Stimulated activated CD4-positive, alpha-beta T cell treated with anti-CD3 and anti-CD28 coated beads, Interleukin-4, amount 100 ng/mL, for 4 hours (primary cell): ENCODE data around the gene GCC1.

ENCODE experiments used
- DNase-seq, 2 experiments: peaks; one replicate each; pipeline ENCODE4 v3.0.0-alpha.2; 2020

Gene GCC1, protein sequence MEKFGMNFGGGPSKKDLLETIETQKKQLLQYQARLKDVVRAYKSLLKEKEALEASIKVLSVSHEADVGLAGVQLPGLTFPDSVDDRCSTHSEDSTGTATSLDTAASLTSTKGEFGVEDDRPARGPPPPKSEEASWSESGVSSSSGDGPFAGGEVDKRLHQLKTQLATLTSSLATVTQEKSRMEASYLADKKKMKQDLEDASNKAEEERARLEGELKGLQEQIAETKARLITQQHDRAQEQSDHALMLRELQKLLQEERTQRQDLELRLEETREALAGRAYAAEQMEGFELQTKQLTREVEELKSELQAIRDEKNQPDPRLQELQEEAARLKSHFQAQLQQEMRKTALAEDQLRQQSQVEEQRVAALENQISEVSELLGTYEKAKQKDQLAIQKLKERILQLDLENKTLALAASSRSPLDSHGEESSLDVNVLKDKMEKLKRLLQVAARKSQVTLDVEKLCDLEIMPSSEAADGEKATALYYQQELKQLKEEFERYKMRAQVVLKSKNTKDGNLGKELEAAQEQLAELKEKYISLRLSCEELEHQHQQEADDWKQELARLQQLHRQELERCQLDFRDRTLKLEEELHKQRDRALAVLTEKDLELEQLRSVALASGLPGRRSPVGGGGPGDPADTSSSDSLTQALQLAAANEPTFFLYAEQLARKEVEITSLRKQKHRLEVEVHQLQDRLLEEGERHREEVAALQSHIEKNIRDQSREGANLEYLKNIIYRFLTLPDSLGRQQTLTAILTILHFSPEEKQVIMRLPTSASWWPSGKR

DNA sequence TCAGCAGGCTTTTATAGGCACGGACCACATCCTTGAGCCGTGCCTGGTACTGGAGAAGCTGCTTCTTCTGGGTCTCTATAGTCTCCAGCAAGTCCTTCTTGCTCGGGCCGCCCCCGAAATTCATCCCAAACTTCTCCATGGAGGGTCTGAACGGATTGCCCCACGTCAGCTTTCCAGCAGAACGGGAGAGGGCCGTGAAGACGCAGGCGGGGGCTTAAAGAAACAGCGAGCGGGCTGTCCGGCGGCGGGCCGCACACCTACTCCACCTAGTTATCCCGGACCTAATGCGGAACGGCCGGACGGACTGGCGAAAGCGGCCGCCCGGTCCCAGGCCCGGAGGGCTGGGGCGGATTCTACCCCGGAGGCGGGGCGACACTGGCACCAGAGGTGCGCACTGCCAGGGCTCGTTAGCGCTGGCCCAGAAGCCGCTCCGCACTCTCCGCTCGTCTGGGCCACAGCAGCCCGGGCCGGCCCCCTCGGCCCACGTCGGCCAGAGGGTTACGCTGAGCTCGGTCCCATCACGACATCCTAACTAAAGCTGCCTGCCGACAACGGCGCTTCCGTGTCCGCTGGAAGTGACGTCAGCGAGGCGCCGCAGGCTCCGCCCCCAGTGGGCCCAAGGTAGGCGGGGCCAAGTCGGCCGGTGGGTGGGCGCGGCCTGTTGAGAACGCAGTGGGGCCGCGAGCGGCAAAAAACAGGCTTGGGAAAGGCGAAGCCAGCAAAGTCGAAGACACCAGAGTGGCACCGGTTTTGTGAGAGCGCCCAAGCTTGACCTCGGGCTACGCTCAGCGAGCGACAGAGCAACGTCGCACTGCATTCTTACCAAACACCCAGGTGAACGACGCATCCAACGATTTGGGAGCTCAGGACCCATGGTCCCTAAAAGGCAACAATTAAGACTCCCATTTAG, at the start of gene GCC1:
GCC1 (minus strand) TSS at position 553 of the 910 bp plus-strand sequence; CDS start at position 139, 414 bp downstream.
- DNase-seq = peak; percentile 89 to 94

DNA sequence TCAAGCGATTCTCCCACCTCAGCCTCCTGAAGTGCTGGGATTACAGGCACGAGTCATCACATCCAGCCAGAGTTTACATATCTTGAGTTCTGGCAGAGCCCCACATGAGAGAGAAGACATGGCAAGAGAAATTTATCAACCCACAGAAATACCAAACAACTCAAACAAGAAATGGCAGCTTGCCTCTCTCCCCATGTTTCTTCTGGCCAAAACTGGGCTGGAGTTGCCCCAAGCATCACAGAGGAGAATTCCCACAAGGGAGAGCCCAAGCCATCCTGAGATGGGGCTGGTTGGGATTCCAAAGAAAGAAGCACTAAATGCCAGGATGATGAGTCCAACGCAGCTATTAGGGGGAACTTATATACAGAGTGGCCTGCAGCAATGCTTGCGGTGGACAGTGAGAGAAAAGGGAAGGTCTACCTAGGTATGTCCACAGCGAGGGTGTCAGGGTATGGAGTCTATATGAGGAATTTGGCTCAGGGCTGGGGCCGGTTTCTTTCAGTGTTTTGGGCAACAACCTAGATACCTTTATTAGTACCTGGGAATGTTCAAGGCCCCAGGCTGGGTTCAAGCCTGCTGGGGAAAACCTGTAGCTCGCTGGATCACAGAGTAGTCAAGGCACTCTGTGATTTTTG, 47.0 kb upstream of the GCC1 start:
- no peak for DNase-seq

DNA sequence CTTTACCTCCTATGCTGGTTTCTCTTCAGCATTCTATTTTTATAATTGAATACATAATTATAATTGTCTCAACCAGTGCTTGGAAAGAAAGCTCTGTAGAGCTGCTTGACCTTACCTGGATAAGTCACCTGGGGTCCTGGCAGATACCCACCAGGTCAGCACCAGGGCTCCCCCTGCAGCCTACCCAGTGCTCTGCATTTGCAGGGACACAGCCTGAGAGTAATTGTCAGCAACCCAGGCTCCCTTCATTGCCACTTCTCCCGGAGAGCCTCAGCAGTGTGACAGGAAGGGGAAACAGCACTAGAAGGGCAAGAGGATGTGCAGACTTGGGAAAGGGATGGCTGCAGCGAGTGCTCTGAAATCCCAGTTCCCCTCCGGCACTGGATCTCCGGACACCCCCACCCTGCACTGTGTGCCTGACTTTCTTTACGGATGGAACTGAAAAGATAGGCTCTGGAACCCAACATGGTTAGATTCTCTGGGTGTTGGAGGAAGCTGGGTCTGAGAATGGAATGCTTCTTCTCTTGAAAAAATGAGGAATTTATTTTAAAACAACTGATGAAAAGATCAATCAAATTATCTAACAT, 44.0 kb upstream of the GCC1 start:
- peak; percentile 6 to 16 for DNase-seq

DNA sequence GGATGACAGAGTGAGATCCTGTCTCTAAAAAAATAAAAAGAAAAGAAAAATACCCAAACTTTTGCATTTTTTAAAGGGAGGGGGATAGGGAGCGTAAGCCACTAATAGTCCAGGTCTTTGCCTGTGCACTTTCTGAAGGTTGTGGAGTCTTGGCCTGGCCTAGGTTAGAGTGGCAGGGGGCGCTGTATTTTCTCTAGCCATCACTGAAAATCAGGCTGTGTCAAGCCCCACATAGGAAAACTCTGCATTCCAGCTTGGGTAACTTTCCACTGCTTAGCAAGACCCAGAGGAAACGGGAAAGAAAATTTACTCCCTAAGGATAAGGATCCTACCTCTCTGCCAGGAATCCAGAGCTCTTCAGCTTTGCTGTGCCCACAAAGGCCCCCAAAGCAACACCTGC, 43.0 kb upstream of the GCC1 start:
- DNase-seq = no peak

DNA sequence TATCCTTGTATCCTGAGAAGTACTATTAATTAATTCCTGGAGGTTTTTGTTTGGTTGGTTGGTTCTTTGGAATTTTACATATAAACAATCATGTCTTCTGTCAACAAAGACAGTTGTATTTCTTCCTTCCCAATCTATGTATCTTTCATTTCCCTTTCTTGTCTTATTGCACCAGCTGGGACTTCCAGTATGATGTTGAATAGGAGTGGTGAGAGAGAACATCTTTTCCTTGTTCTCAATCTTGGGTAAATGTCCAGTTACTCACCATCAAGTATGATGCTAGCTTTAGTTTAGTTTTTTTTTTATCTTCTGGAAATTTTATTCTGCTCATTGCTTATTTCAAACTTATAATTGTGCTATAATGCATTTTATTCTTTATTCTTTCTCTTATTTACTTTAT, 39.9 kb upstream of the GCC1 start:
- DNase-seq = no peak

DNA sequence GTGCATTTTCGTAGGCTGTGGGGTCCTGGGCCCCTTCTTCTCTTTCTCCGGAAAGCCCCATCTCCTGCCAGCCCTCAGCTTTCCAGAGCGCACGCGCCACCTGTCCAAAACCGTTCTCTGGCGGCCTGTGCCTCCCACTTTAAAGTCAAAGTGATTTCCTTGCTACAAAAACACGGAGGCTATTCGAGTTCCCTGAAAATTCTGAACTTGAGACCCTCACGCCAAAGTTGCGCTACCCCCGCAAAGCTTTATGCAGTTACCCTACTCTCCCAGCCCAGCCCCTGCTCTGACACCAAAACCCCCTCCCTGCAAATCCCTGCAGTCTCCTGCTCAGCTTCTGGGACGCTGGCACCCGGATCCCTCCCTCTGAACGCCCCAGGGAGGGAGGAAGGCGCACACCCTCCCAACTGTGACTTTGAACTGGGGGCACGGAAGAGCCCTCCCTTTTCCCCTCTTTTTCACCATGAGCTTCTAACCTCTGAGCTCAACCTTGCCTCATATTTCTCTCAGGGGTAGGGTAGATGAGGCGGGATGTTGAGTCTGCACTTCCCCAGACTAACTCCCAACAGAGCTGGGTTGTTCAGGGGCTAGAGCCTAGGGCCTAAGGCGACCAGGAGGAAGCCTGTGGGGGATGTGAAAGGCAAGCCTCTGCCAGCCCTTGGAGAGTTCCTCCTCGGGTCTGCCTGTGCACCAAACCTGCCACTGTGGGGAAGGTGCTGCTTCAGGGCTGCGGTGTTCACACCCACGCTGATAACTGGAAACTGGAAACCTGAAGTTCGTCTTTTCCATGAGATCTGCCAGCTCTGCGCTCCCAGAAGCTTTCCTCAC, 35.2 kb upstream of the GCC1 start:
- DNase-seq = no peak

DNA sequence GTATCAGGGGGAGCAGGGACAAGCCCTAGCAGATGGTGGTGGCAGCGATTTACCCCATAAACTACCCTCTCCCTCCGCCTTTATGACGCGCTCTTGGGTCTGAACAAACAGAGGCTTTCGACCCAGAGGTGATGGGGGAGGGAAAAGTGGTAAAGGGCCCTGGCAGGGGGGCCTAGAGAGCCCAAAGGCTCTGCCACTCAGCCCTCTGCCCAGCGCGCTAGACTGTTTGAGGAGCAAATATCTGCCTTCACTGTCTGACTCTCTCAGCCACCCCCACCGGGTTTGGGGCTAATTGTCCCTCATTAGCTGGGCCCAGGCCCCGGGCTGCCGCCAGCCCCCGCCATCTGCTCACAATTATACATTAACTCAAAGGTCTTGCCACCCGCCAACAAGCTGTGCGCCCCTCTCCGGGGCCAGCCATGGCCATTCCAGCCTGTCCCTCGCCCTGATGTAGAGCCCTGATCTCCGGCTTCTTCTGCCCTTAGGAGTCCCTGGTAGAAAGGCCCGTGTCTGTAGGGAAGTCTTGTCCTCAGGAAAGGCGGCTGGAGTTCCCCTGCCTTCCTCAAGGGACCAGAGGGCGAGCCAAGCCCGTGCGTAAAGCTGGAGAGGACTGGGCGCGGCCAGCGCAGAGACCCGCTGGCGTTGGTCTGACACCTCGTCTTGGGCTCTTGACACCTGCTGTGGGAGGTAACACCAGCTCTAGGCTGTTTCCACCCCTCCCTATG, 34.4 kb upstream of the GCC1 start:
- no peak for DNase-seq

DNA sequence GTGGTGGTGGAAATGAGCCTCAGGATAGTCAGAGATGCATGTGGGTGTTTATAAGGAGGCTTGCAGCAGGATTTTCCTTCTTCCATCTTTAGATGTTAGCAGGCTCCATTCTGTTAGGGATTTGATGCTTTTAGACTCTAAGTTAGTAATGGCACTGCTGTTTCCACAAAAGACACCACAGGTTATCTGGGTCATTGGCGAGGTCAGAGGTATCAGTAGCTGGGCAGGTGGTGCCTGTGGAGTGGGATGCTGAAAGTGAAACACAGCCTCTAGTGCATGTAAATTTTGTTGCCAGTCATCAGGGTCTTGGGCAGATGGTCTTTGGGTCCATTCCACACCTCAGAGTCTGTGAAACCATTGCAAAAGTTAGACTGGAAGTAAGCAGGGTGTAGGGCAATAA, 33.4 kb upstream of the GCC1 start:
- no peak for DNase-seq

DNA sequence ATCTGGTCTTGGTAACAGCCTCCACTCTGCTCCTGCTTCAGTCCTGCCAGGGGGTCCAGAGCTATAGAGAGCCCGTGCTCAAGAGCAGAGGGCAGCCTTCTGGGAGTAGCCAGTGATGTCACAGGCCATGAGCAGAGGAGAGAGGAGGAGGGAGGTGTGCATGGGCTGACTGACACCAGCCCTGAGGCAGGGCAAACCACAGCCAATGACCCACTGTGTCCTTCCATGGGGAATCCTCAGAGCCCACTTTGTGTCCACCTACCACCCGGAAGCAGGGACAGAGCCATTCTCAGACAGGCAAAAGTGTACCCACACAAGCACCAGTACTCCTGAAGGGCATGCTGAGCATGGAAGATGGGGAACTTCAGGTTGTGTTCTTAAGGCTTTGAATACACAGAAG, 32.6 kb upstream of the GCC1 start, which contains the start of gene PAX4:
PAX4 (minus strand) TSS at position 101 of the 400 bp plus-strand sequence. CDS start 2,214 bp downstream, outside the sequence.
- no peak for DNase-seq

DNA sequence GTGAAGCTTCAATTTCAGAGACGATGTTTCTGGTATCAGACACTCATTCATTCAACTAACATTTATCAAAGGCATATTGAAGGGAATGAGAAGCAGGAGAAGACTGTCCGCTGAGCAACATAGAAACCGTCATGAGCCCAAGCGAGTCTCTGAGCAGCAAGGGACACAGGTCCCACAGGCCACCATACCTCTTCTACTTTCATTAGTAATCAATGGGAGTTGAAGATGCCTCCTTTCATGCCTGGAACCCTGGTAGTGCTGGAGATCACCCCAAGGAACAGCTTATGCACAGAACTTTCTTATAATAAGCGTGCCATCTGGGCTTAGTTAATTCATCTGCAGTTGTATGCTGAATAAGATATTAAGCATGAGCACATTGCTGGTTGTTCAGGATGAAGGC, 31.3 kb upstream of the GCC1 start:
- DNase-seq = no peak

DNA sequence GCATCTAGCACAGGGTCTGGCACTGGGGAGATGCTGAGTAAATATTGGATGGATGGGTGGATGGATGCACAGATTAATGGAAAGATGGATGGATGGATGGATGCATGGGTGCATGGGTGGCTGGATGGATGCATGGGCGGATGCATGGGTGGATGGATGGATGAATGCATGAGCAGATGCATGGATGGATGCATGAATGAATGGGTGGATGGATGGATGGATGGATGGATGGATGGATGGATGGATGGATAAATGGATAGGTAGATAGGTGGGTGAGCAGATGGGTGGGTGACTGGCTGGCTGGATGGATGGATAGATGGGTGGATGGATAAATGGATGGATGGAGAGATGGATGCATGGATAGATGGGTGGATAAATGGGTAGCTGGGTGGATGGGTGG, 26.9 kb upstream of the GCC1 start:
- no peak for DNase-seq

DNA sequence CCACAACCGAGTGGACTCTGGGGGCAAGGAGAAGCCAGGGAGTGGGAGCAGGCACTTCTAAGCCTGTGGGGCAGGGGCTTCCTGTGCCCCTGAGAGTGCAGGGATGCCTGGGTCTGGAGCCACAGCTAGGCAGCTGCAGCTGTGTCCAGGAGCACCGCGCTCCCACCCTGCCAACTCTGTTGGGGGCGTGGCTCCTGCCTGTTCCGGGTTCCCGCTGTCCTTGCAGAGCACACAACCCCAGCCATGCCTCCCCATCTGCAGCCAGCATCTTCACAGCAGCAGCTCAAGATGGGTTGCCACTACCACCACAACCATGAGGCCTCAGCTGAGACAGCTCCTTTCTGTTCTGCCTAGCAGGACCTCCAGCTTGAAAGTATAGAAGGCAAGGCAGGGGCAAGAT, 23.9 kb upstream of the GCC1 start:
- DNase-seq = no peak

DNA sequence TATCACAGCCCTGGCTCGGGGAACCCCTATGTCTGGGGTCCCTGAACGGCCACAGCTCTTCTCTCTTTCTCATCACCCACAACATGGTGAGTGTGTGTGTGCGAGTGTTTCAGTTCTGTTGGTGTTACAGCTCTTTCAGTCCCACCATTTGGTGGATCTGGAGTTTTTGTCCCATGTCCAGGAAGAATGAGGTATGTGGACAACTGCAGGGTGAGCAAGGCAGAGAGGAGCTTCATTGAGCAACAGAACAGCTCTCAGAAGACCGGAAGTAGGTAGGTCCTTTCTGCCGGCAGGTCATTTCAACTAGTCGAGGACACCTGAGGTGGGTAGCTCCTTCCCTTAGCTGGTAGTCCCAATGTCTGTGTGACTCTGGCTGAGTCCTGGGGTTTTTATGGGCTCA, 23.1 kb upstream of the GCC1 start:
- no peak for DNase-seq

DNA sequence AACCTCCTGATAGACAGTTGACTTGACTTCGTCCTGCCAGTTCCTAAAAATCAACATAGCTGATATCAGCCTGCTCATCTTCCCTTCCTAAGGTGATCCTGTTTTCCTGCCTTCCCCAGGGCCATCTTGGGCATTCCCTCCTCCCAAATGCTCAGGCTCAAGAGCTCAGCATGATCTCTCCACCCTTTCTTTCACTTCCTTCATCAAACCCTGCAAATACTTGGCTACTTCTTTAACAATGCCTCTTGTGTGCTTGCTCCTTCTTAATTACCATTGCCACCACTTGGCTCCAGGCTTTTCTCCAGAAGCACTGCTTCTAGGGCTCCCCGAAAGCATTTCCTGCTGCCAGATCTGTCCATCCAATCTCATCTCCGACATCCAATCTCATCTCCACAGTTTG, 15.5 kb upstream of the GCC1 start:
- DNase-seq = no peak

DNA sequence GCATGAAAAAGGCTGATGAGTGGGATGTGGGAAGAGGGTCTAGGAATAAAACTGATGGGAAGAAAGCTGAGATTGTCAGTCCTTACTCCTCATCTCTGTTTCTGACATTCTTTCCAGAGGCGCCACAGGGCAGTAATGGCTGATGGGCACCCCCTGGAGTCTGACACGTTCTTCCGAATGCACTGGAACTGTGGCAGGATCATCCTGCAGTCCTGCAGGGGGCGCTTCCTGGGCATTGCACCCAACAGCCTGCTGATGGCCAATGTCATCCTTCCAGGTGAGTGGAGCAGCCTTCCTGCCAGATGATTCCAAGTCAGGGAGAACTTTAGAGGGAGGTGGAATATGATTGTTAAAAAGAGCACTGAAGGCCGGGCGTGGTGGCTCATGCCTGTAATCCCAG, 12.9 kb upstream of the GCC1 start:
- no peak for DNase-seq

DNA sequence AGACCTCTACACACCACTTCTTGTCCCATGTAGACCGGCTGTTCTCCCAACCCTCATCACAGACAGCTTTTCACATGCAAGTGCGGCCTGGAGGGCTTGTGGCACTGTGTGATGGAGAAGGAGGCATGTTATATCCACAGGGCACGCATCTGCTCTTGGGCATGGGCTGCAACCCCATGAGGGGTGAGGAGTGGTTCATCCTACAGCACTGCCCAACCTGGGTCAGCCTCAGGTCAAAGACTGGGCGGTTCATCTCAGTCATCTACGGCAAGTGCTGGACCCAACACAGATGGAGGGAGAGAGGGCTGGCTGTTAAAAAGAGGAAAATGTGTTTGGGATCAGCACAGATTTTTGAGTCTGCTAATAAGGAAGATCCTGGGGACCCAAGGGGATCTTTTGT, 10.3 kb upstream of the GCC1 start:
- DNase-seq = no peak

DNA sequence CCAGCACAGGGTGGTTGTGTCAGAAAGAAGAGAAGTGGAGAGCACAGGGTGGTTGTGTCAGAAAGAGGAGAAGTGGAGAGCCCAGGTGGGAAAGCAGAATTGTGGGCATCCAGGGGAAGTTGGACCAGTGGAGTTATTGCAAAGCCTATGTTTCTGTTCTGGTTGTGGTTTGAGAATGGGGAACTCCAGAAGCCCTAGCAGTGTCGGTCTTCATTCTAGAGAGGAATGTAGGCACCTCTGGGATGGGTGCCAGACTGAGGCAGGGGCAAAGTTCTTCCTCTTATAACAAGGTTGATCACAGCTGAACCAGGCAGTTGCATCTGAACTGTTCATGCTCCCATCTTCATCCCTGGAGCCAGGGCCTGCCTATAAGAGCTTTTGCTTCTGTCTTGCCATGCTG, 9.1 kb upstream of the GCC1 start:
- no peak for DNase-seq

DNA sequence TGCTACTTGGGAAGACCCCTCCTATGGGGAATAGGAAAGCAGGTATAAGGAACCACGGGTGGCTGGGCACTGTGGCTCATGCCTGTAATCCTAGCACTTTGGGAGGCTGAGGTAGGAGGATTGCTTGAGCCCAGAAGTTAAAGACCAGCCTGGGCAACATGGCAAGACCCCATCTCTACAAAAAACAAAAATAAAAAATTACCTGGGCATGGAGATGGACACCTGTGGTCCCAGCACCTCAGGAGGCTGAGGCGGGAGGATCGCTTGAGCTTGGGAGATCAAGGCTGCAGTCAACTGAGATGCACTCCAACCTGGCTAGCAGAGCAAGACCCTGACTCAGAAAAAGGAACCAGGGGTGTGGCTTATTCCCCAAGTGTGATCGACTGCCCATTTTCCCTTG, 7.2 kb upstream of the GCC1 start:
- DNase-seq = no peak

DNA sequence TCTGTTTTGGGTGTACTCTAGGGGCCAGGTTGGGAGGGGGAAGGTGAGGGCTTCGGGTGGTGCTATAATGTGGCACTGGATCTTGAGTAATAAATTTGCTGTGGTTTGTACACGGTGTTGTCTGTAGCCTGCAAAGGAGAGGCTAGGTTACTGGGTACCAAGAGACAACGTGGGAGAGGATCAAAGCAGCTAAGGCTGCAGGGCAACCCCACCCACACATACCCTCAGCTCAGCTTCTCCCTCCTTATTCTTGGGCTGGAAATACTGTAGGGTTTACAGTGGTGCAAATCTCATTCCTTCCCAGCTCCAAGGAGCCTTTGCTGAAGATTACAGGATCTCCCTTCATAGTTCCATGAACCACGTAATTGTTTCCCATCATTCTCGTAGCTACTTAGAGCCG, 6.2 kb upstream of the GCC1 start:
- DNase-seq = no peak

DNA sequence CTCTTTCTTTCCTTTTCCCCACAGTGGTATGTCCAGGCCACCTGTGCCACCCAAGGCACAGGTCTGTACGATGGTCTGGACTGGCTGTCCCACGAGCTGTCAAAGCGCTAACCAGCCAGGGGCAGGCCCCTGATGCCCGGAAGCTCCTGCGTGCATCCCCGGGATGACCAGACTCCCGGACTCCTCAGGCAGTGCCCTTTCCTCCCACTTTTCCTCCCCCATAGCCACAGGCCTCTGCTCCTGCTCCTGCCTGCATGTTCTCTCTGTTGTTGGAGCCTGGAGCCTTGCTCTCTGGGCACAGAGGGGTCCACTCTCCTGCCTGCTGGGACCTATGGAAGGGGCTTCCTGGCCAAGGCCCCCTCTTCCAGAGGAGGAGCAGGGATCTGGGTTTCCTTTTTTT, 5.8 kb upstream of the GCC1 start:
- DNase-seq = no peak

DNA sequence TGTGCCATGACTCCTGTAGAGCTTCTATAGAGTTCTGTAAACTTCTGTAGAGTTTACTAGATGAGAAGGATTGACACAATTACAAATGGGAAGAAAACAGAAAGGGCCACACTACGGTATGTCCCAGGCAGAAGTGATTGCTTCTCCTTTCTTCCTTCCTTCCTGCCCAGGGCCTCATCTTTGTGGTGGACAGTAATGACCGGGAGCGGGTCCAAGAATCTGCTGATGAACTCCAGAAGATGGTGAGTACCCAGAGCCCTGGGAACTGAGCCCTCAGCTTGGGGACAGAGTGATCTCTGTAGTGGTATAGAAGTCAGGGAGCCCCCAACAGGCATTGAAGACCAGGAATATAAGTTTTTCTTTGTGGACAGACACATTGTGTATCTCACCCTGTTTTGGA, 4.5 kb upstream of the GCC1 start:
- no peak for DNase-seq
